ENCODE measurements around the gene MRPS15.

MRPS15 gene

GRCh38 chr1:36484099-36484498, 19.9 kb upstream of the MRPS15 start:
- POLR2A ChIA-PET (ENCODE audit: low non-redundant PET), result no interaction called here
- H3K27ac ChIP-seq, result no peak overlapping the region
- TF ChIP-seq CTCF (conservative IDR thresholded peaks at IDR 0.05; ENCODE audit: low read depth), result no peak
- CTCF ChIA-PET, result no interaction called here
- no peak for DNase-seq (ENCODE audit: low spot score)

- no peak for DNase-seq (ENCODE audit: low spot score)
- POLR2A ChIA-PET (ENCODE audit: low non-redundant PET), result no interaction called here
- CTCF ChIA-PET, result interaction anchor here (0.6 kb wide), 1 partner anchor 326 kb away, joined by 4 read pairs; no protein-coding TSS in a partner anchor
- no peak within 1 kb of the TSS for H3K27ac ChIP-seq
- TF ChIP-seq CTCF (conservative IDR thresholded peaks at IDR 0.05; ENCODE audit: low read depth), result no peak
Measured at GRCh38 chr1:36482724-36483388, 18.7 kb upstream of the MRPS15 start, which contains the start of gene CSF3R. CSF3R (minus strand) TSS chr1:36482913; CDS start chr1:36479496, 3,417 bp downstream.

GRCh38 chr1:36481771-36482723, 17.9 kb upstream of the MRPS15 start:
- TF ChIP-seq CTCF (conservative IDR thresholded peaks at IDR 0.05; ENCODE audit: low read depth), result no peak
- POLR2A ChIA-PET (ENCODE audit: low non-redundant PET), result no interaction called here
- CTCF ChIA-PET, result no interaction called here
- DNase-seq (ENCODE audit: low spot score), result no peak
- H3K27ac ChIP-seq, result no peak overlapping the region

GRCh38 chr1:36481091-36481490, 16.9 kb upstream of the MRPS15 start:
- no peak for TF ChIP-seq CTCF (conservative IDR thresholded peaks at IDR 0.05; ENCODE audit: low read depth)
- POLR2A ChIA-PET (ENCODE audit: low non-redundant PET), result no interaction called here
- H3K27ac ChIP-seq, result no peak overlapping the region

GRCh38 chr1:36480161-36480560, 16.0 kb upstream of the MRPS15 start:
- ChIA-PET CTCF (no interaction called here), POLR2A (ENCODE audit: low non-redundant PET) (no interaction called here)

More at GRCh38 chr1:36481091-36481490, 16.9 kb upstream of the MRPS15 start:
- DNase-seq (ENCODE audit: low spot score), result no peak
- CTCF ChIA-PET, result no interaction called here

More at GRCh38 chr1:36480161-36480560, 16.0 kb upstream of the MRPS15 start:
- no peak for TF ChIP-seq CTCF (conservative IDR thresholded peaks at IDR 0.05; ENCODE audit: low read depth)
- no peak for DNase-seq (ENCODE audit: low spot score)
- H3K27ac ChIP-seq, result no peak overlapping the region

All from RWPE1 (cell line).